GM18858 (cell line): Measurements from ENCODE around the gene KRT84.
"Not testable (repeated sequence)": the region's sequence is repeated elsewhere in the genome, so short reads cannot be mapped to it uniquely, and the experiment has no call there.

ENCODE experiments used
- ATAC-seq: cut with Tn5 transposase; IDR thresholded peaks from one replicate; pipeline ENCODE4 v1.9.1; 2021; ENCODE audit not compliant: unreplicated experiment

The KRT84 gene

GRCh38 chr12:52346593-52346992 is 38.9 kb downstream of the KRT84 start:
- ATAC-seq = no peak

GRCh38 chr12:52345041-52345440 is 40.4 kb downstream of the KRT84 start:
- ATAC-seq = not testable (repeated sequence)

DNA sequence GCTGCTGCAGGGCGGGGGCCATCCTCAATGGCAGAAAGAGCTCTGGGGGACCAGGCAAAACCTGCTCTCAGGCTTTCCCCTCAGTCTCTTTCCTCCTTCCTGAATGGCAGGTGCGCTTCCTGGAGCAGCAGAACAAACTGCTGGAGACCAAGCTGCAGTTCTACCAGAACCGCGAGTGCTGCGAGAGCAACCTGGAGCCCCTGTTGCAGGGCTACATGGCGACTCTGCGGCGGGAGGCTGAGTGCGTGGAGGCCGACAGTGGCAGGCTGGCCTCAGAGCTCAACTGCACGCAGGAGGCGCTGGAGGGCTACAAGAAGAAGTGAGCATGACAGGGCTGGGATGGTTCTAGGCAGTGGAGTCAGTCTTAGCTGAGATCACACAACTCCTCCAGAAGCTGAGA is 41.3 kb downstream of the KRT84 start:
- no peak for ATAC-seq

- ATAC-seq = no peak
Observed at GRCh38 chr12:52343550-52343949, 41.9 kb downstream of the KRT84 start.

DNA sequence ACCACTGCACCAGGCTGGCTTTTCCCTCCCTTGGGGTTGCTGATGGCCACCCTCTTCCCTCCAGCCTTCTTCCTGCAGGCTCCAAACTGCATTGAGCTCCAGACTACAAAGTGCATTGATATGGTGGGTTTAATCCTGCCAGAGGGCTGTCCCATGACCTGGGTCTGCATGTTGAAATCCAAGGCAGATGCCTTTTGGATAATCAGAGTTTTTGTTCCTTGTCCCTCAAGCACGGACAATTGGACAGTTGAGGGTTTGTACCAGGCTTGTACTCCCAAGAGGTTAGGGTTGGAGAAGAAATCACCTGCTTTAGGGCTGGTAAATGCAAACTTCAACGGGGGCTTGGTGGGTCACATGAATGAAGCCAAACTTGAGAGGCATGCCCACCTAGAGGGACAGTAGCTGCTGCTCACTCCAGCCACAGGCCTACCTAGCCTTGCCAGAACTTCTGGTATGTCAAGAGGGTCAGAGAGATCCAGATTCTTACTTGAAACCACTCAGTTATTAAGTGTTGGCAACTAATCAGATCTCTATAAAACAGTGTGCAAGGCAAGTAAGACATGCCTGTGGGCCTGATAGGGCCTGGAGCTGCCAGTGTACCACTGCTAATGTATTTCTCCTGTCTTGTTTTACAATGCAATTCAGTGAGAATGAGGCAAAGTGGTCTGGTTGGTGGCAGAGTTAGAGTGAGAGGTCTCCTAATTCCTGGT is 42.5 kb downstream of the KRT84 start:
- ATAC-seq = no peak

- ATAC-seq = no peak
Observed at GRCh38 chr12:52341066-52341580, 44.3 kb downstream of the KRT84 start.

GRCh38 chr12:52338241-52338960 is 47.1 kb downstream of the KRT84 start:
- ATAC-seq = no peak

DNA sequence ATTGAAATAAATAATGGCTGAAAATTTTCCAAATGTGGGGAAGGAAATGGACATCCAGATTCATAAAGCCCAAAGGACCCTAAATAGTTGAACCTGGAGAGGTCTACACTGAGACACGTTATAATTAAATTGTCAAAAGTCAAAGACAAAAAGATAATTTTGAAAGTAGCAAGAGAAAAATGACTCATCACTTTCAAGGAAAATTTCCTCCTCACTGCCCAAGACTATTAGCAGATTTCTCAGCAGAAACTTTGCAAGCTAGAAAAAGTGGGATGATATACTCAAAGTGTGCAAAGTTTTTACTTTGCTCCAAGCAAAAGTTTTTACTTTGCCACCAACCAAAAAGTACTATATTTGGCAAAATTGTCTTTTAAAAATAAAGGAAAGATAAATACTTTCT is 48.4 kb downstream of the KRT84 start:
- no peak for ATAC-seq

DNA sequence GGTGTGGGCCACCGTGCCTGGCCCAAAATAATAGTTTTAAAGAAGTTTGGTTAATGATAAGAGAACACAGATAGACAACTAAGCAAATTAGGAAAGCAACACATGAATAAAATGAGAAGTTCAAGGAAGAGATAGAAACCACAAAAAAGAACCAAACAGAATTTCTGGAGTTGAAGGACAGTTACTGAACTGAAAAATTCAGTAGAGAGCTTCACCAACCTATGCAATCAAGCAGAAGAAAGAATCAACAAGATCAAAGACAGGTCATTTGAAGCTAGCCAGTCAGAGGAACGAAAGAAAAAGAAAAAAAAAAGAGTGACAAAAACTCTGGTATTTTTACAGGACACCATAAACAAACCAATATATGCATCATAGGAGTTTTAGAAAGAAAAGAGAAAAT is 48.8 kb downstream of the KRT84 start:
- ATAC-seq = no peak

DNA sequence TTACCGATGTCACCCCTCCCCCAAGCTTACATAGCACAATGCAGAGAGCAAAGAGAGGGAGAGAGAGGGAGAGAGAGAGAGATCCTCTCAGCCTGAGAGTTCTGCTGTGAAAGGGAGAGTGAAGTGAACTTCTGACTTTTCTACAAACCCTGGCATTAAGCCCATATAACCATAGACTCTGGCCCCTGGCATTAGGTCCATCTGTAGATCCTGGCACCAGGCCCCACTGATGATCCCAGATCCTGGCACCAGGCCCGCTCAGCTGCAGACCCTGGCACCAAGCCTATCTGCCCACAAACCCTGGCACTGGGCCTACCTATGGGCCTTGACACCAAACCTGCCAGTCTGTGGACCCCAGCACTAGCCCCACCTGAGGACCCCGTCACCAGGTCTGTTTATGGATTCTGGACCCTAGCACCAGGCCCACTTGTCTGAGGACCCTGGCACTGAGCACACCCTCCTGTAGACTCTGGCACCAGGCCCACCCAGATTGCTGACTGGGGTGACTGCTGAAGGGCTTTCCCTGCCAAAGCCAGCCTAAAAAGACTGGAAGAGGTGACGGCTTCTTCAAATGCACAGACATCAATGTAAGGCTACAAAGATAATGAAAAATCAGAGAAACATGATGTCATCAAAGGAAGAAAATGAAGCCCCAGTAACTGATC is 49.7 kb downstream of the KRT84 start:
- no peak for ATAC-seq

DNA sequence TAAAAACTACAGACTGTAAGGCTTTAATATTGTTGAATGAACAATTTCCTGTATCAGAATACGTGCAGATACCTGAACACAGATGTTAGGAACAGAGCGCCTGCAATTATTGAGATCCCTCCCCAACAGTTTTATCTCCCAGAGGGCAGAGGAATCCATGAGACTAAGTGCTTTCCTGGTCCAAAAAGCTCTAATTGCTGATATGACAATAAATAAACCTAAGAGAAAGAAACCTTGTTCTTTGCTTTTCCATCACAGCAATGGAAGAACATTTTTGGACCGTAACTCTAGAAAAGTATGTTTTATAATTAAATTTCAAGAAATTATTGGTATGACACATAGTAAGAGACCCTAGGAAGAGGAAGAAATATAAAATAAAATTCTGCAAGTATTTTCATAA is 51.3 kb downstream of the KRT84 start:
- ATAC-seq = no peak

GRCh38 chr12:52333321-52333720 is 52.1 kb downstream of the KRT84 start:
- ATAC-seq = no peak

GRCh38 chr12:52332381-52332780 is 53.1 kb downstream of the KRT84 start:
- no peak for ATAC-seq

DNA sequence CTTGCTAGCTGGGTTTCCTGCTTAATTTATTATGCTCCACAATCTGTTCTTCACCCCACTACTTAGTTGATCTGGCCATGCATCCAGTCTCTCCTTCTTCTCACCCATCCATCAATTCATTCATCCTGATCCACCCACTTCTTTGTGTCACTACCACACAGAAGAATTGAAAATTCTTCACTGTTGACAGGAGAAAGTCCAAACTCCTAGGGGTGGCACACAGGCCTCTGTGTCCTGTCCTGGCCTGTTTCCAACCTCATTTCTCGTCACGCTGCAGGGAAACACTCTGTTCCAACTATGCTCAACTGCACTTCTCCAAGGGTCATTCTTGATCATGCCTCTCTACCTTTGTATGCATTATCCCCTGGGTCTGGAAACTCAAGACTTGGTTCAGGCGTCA is 53.6 kb downstream of the KRT84 start:
- ATAC-seq = no peak

GRCh38 chr12:52331039-52331438 is 54.4 kb downstream of the KRT84 start:
- ATAC-seq = no peak

DNA sequence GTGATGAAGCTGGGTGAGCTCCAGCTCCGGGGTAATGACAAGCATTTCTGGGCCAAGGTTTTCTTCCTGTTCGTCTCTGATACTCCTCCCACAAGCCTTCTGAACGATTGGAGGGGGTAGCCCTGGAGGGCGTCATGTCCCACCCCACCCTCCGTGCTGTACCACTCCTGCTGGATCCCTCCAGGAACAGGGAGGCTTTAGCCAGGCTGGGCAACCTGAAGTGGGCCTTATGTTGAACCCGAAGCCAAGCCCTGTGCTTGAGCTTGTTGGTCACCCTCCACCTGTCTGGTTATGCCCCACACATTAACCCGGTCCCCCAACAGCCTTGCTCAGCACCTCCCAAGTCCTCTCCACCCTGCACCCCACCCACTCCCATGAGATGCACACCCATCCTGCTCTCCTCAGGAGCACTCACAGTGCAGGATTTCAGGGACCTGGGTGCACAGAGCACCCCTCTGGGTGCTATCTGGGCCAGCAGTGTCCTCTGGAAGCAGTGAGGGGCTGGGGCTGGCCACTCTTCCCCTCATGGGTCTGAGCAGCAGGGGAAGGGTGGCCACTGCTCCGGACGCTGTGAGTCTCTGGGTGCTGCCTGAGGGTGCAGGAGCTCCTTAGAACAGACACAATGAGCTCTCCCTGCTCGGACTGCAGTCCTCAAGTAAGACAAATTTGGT is 57.5 kb downstream of the KRT84 start:
- no peak for ATAC-seq
